Measurements from ENCODE around the gene COPS7A. TPM values are rescaled to one million over a fixed set of nuclear protein-coding genes. Genes with fewer than 3 reads are reported as not detected.
A peak's percentile ranks its signal among the peaks of the same experiment; 100 is the strongest.
"Not testable (repeated sequence)": the region's sequence is repeated elsewhere in the genome, so short reads cannot be mapped to it uniquely, and the experiment has no call there.

The COPS7A gene
- total RNA-seq, 1 experiment from 2014 or later = 82.3 TPM

DNA sequence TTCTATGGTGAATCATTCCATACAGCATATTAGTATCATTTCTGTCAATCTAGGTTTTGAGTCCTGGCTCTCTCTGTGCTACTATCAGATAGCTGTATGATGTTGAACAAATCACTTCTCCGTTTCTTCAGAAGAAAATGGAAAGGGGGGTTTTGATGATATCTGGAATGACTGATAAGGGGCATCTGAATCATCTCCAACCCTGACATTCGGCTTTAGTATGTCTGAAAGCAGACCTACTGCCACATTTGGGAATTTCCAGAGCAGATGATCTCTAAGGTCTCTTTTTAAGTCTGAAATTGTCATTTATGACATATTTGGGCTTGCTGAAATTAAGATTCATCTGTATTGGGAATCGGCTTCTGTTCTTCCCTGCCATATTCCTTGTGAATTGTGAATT is 19.0 kb downstream of the COPS7A start:
- ATAC-seq (no peak), DNase-seq (no peak)
- no peak overlapping the region for H3K4me2 ChIP-seq (ENCODE audit: low read length)
- ChIA-PET POLR2A (ENCODE audit: unreplicated experiment) (no interaction called here), CTCF (interaction anchor here (0.6 to 1.1 kb wide), 2 partner anchors 9 to 23 kb away, joined by 3 to 4 read pairs; partner anchors contain the start of gene PTMS)
- H3K27me3 ChIP-seq (ENCODE audit: low read length) = no peaks in the 10 kb centered on the region
- H3F3A ChIP-seq (ENCODE audit: low read length, unreplicated experiment) = no peaks in the 10 kb centered on the region
- no peaks in the 10 kb centered on the region for H3K9me2 ChIP-seq (replicated peaks; ENCODE audit: low read length)
- no peaks in the 10 kb centered on the region for H3K9me3 ChIP-seq (ENCODE audit: low read length)
- intact Hi-C loops (cut with micrococcal nuclease) = no loop called here
- no peaks in the 10 kb centered on the region for H4K20me1 ChIP-seq (ENCODE audit: low read length)
- TF ChIP-seq EZH2 (IDR thresholded peaks at IDR 0.05; ENCODE audit: low read length, unreplicated experiment) (no peak), EZH2phosphoT487 (IDR thresholded peaks at IDR 0.05; ENCODE audit: borderline replicate concordance, low read length) (no peak)
- TF ChIP-seq, protein P1, sequence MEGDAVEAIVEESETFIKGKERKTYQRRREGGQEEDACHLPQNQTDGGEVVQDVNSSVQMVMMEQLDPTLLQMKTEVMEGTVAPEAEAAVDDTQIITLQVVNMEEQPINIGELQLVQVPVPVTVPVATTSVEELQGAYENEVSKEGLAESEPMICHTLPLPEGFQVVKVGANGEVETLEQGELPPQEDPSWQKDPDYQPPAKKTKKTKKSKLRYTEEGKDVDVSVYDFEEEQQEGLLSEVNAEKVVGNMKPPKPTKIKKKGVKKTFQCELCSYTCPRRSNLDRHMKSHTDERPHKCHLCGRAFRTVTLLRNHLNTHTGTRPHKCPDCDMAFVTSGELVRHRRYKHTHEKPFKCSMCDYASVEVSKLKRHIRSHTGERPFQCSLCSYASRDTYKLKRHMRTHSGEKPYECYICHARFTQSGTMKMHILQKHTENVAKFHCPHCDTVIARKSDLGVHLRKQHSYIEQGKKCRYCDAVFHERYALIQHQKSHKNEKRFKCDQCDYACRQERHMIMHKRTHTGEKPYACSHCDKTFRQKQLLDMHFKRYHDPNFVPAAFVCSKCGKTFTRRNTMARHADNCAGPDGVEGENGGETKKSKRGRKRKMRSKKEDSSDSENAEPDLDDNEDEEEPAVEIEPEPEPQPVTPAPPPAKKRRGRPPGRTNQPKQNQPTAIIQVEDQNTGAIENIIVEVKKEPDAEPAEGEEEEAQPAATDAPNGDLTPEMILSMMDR (conservative IDR thresholded peaks at IDR 0.05; ENCODE audit: low read depth, low read length) = no peak
- H3K4me3 ChIP-seq (ENCODE audit: low read length) = no peak overlapping the region
- no peak overlapping the region for H3K9ac ChIP-seq (ENCODE audit: low read length)
- no peaks in the 10 kb centered on the region for H3K4me1 ChIP-seq (ENCODE audit: insufficient read depth, low read length)
- no TSS peak for BruUV-seq (replicated peaks)
- H3K27ac ChIP-seq (ENCODE audit: low read length) = no peak overlapping the region
- H3K79me2 ChIP-seq (ENCODE audit: low read length) = no peaks in the 10 kb centered on the region
- H2AFZ ChIP-seq (ENCODE audit: low read length) = no peak overlapping the region
- H3K36me3 ChIP-seq (ENCODE audit: low read depth, low read length) = no peaks in the 10 kb centered on the region; the same call in 1 of the 2 replicates

DNA sequence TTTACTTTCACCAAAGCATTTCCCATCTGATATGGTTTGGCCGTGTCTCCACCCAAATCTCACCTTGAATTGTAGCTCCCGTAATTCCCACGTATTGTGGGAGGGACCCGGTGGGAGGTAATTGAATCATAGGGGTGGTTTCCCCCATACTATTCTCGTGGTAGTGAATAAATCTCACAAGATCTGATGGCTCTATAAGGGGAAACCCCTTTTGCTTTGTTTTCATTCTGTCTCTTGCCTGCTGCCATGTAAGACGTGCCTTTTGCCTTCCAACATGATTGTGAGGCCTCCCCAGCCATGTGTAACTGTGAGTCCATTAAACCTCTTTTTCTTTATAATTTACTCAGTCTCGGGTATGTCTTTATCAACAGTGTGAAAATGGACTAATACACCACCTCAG is 19.5 kb downstream of the COPS7A start:
- H4K20me1 ChIP-seq (ENCODE audit: low read length); H2AFZ ChIP-seq (ENCODE audit: low read length); H3K4me2 ChIP-seq (ENCODE audit: low read length); POLR2A ChIA-PET (ENCODE audit: unreplicated experiment); H3K36me3 ChIP-seq (ENCODE audit: low read depth, low read length); BruUV-seq (replicated peaks); H3K9me3 ChIP-seq (ENCODE audit: low read length); H3K79me2 ChIP-seq (ENCODE audit: low read length); H3K4me1 ChIP-seq (ENCODE audit: insufficient read depth, low read length); H3F3A ChIP-seq (ENCODE audit: low read length, unreplicated experiment); H3K4me3 ChIP-seq (ENCODE audit: low read length); ATAC-seq; H3K27ac ChIP-seq (ENCODE audit: low read length); H3K9me2 ChIP-seq (replicated peaks; ENCODE audit: low read length); DNase-seq; intact Hi-C loops (cut with micrococcal nuclease); H3K9ac ChIP-seq (ENCODE audit: low read length); H3K27me3 ChIP-seq (ENCODE audit: low read length): not testable (repeated sequence)
- CTCF ChIA-PET = interaction anchor here (0.6 to 1.1 kb wide), 2 partner anchors 9 to 23 kb away, joined by 3 to 4 read pairs; partner anchors contain the start of gene PTMS

DNA sequence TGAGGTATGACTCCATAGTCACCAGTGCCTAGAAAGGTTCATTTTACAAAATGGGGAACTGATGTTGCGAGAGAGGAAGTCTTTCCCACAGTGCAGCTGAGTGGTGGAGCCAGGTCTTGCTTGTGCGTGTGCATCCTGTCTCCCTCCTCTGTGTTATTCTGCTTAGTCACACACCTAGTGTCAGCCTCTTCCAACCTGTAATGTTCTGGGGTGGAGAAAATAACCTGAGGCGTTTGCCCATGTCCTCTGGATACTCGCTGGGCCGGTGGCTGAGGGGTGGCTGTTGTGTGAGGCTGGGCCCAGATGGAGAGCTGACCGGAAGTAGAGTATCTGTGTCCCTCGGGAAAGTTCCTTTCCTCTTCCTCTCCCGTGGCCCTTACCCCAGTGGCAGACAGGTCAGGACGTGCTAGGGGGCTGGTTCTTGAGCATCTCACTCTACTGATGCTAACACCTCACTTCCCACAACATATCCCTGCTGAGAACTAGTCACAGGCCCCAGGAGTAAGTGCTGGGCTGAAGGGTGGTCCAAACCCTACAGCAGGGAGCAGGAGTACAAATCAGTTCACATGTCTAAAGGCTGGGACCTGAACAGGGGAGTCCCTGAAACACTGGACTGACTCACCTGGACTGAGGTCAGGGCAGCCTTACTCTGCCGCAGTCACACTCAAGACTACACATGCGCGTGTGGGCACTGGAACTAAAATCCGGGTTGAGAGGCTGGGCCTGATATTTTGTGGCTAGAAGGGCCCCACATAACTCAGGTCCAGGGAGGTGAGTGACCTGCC is 22.1 kb downstream of the COPS7A start:
- peak; percentile 33; the same call in 1 of the 2 replicates for ATAC-seq
- no peak overlapping the region for H3K4me3 ChIP-seq (ENCODE audit: low read length)
- no peak overlapping the region for H3K9ac ChIP-seq (ENCODE audit: low read length)
- H3K4me2 ChIP-seq (ENCODE audit: low read length) = no peak overlapping the region
- peaks cover 6% of the 10 kb centered on the region; the same call in 1 of the 2 replicates for H3K36me3 ChIP-seq (ENCODE audit: low read depth, low read length)
- CTCF ChIA-PET = no interaction called here
- TF ChIP-seq EZH2 (IDR thresholded peaks at IDR 0.05; ENCODE audit: low read length, unreplicated experiment) = no peak
- no peak for TF ChIP-seq EZH2phosphoT487 (IDR thresholded peaks at IDR 0.05; ENCODE audit: borderline replicate concordance, low read length)
- TF ChIP-seq, protein P1 (conservative IDR thresholded peaks at IDR 0.05; ENCODE audit: low read depth, low read length) = no peak
- no peaks in the 10 kb centered on the region for H4K20me1 ChIP-seq (ENCODE audit: low read length)
- DNase-seq = no peak
- intact Hi-C loops (cut with micrococcal nuclease) = no loop called here
- no peaks in the 10 kb centered on the region for H3K4me1 ChIP-seq (ENCODE audit: insufficient read depth, low read length)
- peaks cover 3% of the 10 kb centered on the region; the same call in 1 of the 2 replicates for H3K79me2 ChIP-seq (ENCODE audit: low read length)
- H3K27ac ChIP-seq (ENCODE audit: low read length) = peak overlapping the region; percentile 23; the same call in 1 of the 2 replicates
- H3K9me3 ChIP-seq (ENCODE audit: low read length) = no peaks in the 10 kb centered on the region
- no TSS peak for BruUV-seq (replicated peaks)
- no peaks in the 10 kb centered on the region for H3K27me3 ChIP-seq (ENCODE audit: low read length)
- no peak overlapping the region for H2AFZ ChIP-seq (ENCODE audit: low read length)
- no peaks in the 10 kb centered on the region for H3F3A ChIP-seq (ENCODE audit: low read length, unreplicated experiment)
- POLR2A ChIA-PET (ENCODE audit: unreplicated experiment) = no interaction called here
- H3K9me2 ChIP-seq (replicated peaks; ENCODE audit: low read length) = no peaks in the 10 kb centered on the region

Measured in PC-3 (cell line).